ENCODE data around the gene MLANA. TPM values are rescaled to one million over a fixed set of nuclear protein-coding genes. Genes with fewer than 3 reads are reported as not detected.

MLANA gene
- total and polyA plus RNA-seq, 10 donors = not detected

GRCh38 chr9:5922192-5922591, 31.5 kb downstream of the MLANA start:
- no peak for DNase-seq
- Histone ChIP-seq H3K4me3 (no peak overlapping the region), H3K27me3 (replicated peaks in 1 of 7) (no peaks in the 10 kb centered on the region), H3K4me1 (no peaks in the 10 kb centered on the region), H3K27ac (peak overlapping the region in 1 of 8 donors; percentile 15), H3K36me3 (peaks cover 0 to 82% (median 45%) of the 10 kb centered on the region in 6 donors), H3K9me3 (no peaks in the 10 kb centered on the region)
- 69 to 87% (median 85%) methylated on average over 2 of the region's 2 CpGs for WGBS, 5 donors
- TF ChIP-seq POLR2A (IDR thresholded peaks at IDR 0.05) (no peak), CTCF (IDR thresholded peaks at IDR 0.05 in 8 of 11, conservative IDR thresholded peaks at IDR 0.05 in 3 of 11) (no peak), POLR2AphosphoS5 (IDR thresholded peaks at IDR 0.05) (no peak)
- intact Hi-C loops (cut with DNase I; ENCODE audit: low total_unique reads) = no loop called here

- intact Hi-C loops (cut with DNase I; ENCODE audit: low total_unique reads) = no loop called here
- H3K4me1 ChIP-seq = no peaks in the 10 kb centered on the region
- no peak overlapping the region for H3K4me3 ChIP-seq
- 95 to 100% (median 96%) methylated on average over 1 of the region's 1 CpG for WGBS, 5 donors
- peaks cover 0 to 53% (median 9%) of the 10 kb centered on the region in 6 donors for H3K36me3 ChIP-seq
- no peak for DNase-seq
- no peaks in the 10 kb centered on the region for H3K27me3 ChIP-seq (replicated peaks in 1 of 7)
- H3K27ac ChIP-seq = no peak overlapping the region
- TF ChIP-seq POLR2A (IDR thresholded peaks at IDR 0.05) = no peak
- no peak for TF ChIP-seq POLR2AphosphoS5 (IDR thresholded peaks at IDR 0.05)
- no peak for TF ChIP-seq CTCF (IDR thresholded peaks at IDR 0.05 in 8 of 11, conservative IDR thresholded peaks at IDR 0.05 in 3 of 11)
- H3K9me3 ChIP-seq = no peaks in the 10 kb centered on the region
Measured at GRCh38 chr9:5931657-5932056, 41.0 kb downstream of the MLANA start.

- Histone ChIP-seq H3K27ac (no peak overlapping the region), H3K36me3 (peaks cover 0 to 8% (median 3%) of the 10 kb centered on the region in 6 donors), H3K4me3 (no peak overlapping the region), H3K9me3 (no peaks in the 10 kb centered on the region), H3K27me3 (replicated peaks in 1 of 7) (no peaks in the 10 kb centered on the region), H3K4me1 (no peaks in the 10 kb centered on the region)
- intact Hi-C loops (cut with DNase I; ENCODE audit: low total_unique reads) = no loop called here
- TF ChIP-seq CTCF (IDR thresholded peaks at IDR 0.05 in 8 of 11, conservative IDR thresholded peaks at IDR 0.05 in 3 of 11) = no peak
- no peak for TF ChIP-seq POLR2A (IDR thresholded peaks at IDR 0.05)
- no peak for TF ChIP-seq POLR2AphosphoS5 (IDR thresholded peaks at IDR 0.05)
- no peak for DNase-seq
- WGBS, 5 donors = 97 to 99% (median 98%) methylated on average over 2 of the region's 2 CpGs
Measured at GRCh38 chr9:5938449-5938848, 47.8 kb downstream of the MLANA start.

- H3K9me3 ChIP-seq = no peaks in the 10 kb centered on the region
- no peaks in the 10 kb centered on the region for H3K4me1 ChIP-seq
- peaks cover 0 to 4% (median 0%) of the 10 kb centered on the region in 6 donors for H3K36me3 ChIP-seq
- no peak overlapping the region for H3K27ac ChIP-seq
- DNase-seq = no peak
- intact Hi-C loops (cut with DNase I; ENCODE audit: low total_unique reads) = no loop called here
- no peak overlapping the region for H3K4me3 ChIP-seq
- no peaks in the 10 kb centered on the region for H3K27me3 ChIP-seq (replicated peaks in 1 of 7)
- TF ChIP-seq POLR2A (IDR thresholded peaks at IDR 0.05) = no peak
- TF ChIP-seq CTCF (IDR thresholded peaks at IDR 0.05 in 8 of 11, conservative IDR thresholded peaks at IDR 0.05 in 3 of 11) = no peak
- no peak for TF ChIP-seq POLR2AphosphoS5 (IDR thresholded peaks at IDR 0.05)
Measured at GRCh38 chr9:5939530-5939929, 48.8 kb downstream of the MLANA start.

All from spleen (tissue), 11 donors.